HepG2 (cell line): ENCODE measurements around the gene TRRAP.

Experiments
- EZH2 ChIP-seq: conservative IDR thresholded peaks from 2 replicates; pipeline ENCODE4 v1.6.1; 2012; ENCODE audit warnings: mild to moderate bottlenecking, low read depth, low read length, moderate library complexity
- IKZF1 ChIP-seq: fragments of 450-650 bp; IDR thresholded peaks from 2 replicates; pipeline ENCODE4 v1.7.1; 2016
- MEF2D ChIP-seq: sonication (generic); formaldehyde crosslinking; IDR thresholded peaks from 2 replicates; pipeline ENCODE4 v1.5.1; 2020; ENCODE audit warnings: mild to moderate bottlenecking, missing genetic modification reagents
- POLR2A ChIP-seq, 2 experiments: IDR thresholded peaks; 2 replicates each; pipeline ENCODE4 v1.6.1; 2011; ENCODE audit warnings: low read depth in 2 of 2, low read length in 2 of 2, mild to moderate bottlenecking in 1 of 2, moderate library complexity in 1 of 2; ENCODE audit not compliant: insufficient read depth in 1 of 2
- RNF2 ChIP-seq: fragments of 450-650 bp; conservative IDR thresholded peaks from 2 replicates; pipeline ENCODE4 v1.6.1; 2016; ENCODE audit warnings: low read depth
- SP1 ChIP-seq, 2 experiments: fragments of 450-650 bp in 1 of 2; sonication (generic) in 1 of 2; formaldehyde crosslinking in 1 of 2; IDR thresholded peaks; 2 replicates each; pipeline versions ENCODE4 v1.4.0 to v1.6.1; 2016 to 2020; ENCODE audit warnings: missing genetic modification reagents in 1 of 2
- TRIM24 ChIP-seq: sonication (generic); formaldehyde crosslinking; IDR thresholded peaks from 2 replicates; pipeline ENCODE4 v1.8.0; 2022; ENCODE audit warnings: mild to moderate bottlenecking, missing genetic modification reagents
- TF ChIP-seq, protein P1 (sequence below): sonication (generic); formaldehyde crosslinking; IDR thresholded peaks from 2 replicates; pipeline ENCODE4 v1.5.0; 2020; ENCODE audit warnings: mild to moderate bottlenecking, missing genetic modification reagents, moderate library complexity
- TF ChIP-seq, protein P2 (sequence below): sonication (generic); formaldehyde crosslinking; IDR thresholded peaks from 2 replicates; pipeline ENCODE4 v1.8.1; 2023; ENCODE audit warnings: missing genetic modification reagents, inconsistent platforms, borderline replicate concordance
- TF ChIP-seq, protein P3 (sequence below): sonication (generic); formaldehyde crosslinking; IDR thresholded peaks from 2 replicates; pipeline ENCODE4 v1.4.0; 2020; ENCODE audit warnings: missing genetic modification reagents

DNA sequence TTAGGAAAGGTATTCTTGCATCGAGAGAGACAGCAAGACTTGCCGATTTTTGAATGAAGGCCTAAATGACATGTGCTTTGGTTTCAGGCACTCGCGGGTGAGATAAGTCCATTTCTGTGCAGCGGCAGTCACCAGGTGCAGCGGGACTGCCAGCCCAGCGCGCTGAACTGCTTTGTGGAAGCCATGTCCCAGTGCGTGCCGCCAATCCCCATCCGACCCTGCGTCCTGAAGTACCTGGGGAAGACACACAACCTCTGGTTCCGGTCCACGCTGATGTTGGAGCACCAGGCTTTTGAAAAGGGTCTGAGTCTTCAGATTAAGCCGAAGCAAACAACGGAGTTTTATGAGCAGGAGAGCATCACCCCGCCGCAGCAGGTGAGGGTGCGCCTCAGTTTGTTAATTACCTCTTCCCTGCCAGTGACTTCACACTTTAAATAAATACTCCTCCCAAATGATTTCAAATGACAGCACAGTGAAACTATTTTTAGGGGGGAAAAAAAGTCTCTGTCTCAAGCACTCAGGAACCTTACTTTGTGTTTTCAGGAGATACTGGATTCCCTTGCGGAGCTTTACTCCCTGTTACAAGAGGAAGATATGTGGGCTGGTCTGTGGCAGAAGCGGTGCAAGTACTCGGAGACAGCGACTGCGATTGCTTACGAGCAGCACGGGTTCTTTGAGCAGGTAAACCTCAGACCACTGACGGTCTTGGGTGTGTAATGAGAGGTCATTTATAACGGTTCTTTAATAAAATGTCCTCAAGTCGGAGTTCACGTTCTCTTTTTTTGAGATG, 98.3 kb downstream of the TRRAP start:
- TF ChIP-seq POLR2A (IDR thresholded peaks at IDR 0.05; ENCODE audit: insufficient read depth in 1 of 2, low read depth in 2 of 2, low read length in 2 of 2) (no peak), RNF2 (no peak), EZH2 (no peak), MEF2D (CRISPR knock-in tag) (no peak), TRIM24 (CRISPR knock-in tag) (no peak), SP1 (IDR thresholded peaks at IDR 0.05) (no peak), SP1 (CRISPR knock-in tag; IDR thresholded peaks at IDR 0.05) (no peak), IKZF1 (no peak)
- TF ChIP-seq, protein P1, sequence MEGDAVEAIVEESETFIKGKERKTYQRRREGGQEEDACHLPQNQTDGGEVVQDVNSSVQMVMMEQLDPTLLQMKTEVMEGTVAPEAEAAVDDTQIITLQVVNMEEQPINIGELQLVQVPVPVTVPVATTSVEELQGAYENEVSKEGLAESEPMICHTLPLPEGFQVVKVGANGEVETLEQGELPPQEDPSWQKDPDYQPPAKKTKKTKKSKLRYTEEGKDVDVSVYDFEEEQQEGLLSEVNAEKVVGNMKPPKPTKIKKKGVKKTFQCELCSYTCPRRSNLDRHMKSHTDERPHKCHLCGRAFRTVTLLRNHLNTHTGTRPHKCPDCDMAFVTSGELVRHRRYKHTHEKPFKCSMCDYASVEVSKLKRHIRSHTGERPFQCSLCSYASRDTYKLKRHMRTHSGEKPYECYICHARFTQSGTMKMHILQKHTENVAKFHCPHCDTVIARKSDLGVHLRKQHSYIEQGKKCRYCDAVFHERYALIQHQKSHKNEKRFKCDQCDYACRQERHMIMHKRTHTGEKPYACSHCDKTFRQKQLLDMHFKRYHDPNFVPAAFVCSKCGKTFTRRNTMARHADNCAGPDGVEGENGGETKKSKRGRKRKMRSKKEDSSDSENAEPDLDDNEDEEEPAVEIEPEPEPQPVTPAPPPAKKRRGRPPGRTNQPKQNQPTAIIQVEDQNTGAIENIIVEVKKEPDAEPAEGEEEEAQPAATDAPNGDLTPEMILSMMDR (CRISPR knock-in tag) = no peak
- TF ChIP-seq, protein P2, sequence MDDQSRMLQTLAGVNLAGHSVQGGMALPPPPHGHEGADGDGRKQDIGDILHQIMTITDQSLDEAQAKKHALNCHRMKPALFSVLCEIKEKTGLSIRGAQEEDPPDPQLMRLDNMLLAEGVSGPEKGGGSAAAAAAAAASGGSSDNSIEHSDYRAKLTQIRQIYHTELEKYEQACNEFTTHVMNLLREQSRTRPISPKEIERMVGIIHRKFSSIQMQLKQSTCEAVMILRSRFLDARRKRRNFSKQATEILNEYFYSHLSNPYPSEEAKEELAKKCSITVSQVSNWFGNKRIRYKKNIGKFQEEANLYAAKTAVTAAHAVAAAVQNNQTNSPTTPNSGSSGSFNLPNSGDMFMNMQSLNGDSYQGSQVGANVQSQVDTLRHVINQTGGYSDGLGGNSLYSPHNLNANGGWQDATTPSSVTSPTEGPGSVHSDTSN (CRISPR knock-in tag) = no peak
- TF ChIP-seq, protein P3, sequence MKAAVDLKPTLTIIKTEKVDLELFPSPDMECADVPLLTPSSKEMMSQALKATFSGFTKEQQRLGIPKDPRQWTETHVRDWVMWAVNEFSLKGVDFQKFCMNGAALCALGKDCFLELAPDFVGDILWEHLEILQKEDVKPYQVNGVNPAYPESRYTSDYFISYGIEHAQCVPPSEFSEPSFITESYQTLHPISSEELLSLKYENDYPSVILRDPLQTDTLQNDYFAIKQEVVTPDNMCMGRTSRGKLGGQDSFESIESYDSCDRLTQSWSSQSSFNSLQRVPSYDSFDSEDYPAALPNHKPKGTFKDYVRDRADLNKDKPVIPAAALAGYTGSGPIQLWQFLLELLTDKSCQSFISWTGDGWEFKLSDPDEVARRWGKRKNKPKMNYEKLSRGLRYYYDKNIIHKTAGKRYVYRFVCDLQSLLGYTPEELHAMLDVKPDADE (CRISPR knock-in tag) = no peak
